Measurements from ENCODE around the gene PIM3.
A peak's percentile ranks its signal among the peaks of the same experiment; 100 is the strongest.

DNA sequence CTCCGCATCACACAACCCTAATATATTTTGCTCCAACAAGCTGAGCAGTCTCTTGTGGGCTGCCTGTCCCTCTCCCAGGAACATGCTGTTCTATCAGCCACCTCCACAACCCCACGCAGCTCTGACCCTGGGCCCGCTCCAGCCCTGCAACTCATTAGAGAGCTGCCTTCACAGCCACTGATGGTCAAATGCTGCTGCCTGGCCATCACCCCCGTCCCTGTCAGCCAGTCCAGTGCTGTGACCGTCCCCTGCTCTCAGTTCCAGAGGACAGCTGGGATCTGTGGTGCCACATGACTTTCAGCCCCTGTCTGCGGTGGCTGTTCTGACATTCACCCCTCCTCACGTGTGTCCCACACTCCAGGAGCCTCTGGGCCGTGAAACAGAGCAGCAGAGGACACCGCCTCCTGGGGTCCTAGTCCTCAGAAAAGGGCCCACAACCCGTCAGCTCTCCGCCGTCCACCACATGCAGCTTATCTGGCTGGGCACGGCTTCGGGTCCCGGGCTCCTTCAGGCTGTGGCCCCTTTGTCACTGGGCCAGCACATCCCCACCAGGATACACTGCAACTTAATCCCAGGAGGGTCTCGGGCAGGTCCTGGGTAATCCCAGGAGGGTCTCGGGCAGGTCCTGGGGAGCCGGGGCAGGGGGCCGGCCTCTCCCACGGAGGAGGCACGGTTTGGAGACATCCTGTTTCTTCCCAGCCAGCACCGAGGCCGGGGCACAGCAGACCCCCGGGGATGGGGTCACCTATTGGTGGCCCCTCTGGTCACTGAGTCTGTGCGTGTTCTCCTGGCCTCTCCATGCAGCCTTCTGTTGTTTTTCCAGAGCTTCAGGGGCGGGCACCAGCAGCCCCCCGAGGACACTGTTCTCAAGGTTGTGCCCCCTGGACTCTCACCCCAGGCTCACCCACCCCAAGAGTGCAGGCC lies 27.1 kb upstream of the PIM3 start:
- peak; percentile 19 to 83 for TF ChIP-seq POLR2AphosphoS5 (IDR thresholded peaks at IDR 0.05; ENCODE audit: insufficient read depth in 1 of 2, low read depth in 1 of 2)
- TF ChIP-seq, protein P1, sequence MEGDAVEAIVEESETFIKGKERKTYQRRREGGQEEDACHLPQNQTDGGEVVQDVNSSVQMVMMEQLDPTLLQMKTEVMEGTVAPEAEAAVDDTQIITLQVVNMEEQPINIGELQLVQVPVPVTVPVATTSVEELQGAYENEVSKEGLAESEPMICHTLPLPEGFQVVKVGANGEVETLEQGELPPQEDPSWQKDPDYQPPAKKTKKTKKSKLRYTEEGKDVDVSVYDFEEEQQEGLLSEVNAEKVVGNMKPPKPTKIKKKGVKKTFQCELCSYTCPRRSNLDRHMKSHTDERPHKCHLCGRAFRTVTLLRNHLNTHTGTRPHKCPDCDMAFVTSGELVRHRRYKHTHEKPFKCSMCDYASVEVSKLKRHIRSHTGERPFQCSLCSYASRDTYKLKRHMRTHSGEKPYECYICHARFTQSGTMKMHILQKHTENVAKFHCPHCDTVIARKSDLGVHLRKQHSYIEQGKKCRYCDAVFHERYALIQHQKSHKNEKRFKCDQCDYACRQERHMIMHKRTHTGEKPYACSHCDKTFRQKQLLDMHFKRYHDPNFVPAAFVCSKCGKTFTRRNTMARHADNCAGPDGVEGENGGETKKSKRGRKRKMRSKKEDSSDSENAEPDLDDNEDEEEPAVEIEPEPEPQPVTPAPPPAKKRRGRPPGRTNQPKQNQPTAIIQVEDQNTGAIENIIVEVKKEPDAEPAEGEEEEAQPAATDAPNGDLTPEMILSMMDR (IDR thresholded peaks at IDR 0.05) = no peak
